ENCODE data around the gene FREY1. TPM values are rescaled to one million over a fixed set of nuclear protein-coding genes. Genes with fewer than 3 reads are reported as not detected.
"Not testable (repeated sequence)": the region's sequence is repeated elsewhere in the genome, so short reads cannot be mapped to it uniquely, and the experiment has no call there.

FREY1 gene
- total RNA-seq, 2 donors from 2014 or later, result 0.55 to 0.82 TPM

GRCh38 chr11:45904309-45904915 is 2.7 kb downstream of the FREY1 start:
- Histone ChIP-seq H3K27me3 (no peaks in the 10 kb centered on the region), H3K4me3 (no peak overlapping the region), H3K9me3 (no peaks in the 10 kb centered on the region), H3K36me3 (peaks cover under 1% of the 10 kb centered on the region), H3K4me1 (peaks cover 0 to 17% of the 10 kb centered on the region in 2 donors), H3K27ac (no peak overlapping the region)
- TF ChIP-seq, protein P1, sequence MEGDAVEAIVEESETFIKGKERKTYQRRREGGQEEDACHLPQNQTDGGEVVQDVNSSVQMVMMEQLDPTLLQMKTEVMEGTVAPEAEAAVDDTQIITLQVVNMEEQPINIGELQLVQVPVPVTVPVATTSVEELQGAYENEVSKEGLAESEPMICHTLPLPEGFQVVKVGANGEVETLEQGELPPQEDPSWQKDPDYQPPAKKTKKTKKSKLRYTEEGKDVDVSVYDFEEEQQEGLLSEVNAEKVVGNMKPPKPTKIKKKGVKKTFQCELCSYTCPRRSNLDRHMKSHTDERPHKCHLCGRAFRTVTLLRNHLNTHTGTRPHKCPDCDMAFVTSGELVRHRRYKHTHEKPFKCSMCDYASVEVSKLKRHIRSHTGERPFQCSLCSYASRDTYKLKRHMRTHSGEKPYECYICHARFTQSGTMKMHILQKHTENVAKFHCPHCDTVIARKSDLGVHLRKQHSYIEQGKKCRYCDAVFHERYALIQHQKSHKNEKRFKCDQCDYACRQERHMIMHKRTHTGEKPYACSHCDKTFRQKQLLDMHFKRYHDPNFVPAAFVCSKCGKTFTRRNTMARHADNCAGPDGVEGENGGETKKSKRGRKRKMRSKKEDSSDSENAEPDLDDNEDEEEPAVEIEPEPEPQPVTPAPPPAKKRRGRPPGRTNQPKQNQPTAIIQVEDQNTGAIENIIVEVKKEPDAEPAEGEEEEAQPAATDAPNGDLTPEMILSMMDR (IDR thresholded peaks at IDR 0.05), result no peak
- no peak for DNase-seq (ENCODE audit: low spot score)

DNA sequence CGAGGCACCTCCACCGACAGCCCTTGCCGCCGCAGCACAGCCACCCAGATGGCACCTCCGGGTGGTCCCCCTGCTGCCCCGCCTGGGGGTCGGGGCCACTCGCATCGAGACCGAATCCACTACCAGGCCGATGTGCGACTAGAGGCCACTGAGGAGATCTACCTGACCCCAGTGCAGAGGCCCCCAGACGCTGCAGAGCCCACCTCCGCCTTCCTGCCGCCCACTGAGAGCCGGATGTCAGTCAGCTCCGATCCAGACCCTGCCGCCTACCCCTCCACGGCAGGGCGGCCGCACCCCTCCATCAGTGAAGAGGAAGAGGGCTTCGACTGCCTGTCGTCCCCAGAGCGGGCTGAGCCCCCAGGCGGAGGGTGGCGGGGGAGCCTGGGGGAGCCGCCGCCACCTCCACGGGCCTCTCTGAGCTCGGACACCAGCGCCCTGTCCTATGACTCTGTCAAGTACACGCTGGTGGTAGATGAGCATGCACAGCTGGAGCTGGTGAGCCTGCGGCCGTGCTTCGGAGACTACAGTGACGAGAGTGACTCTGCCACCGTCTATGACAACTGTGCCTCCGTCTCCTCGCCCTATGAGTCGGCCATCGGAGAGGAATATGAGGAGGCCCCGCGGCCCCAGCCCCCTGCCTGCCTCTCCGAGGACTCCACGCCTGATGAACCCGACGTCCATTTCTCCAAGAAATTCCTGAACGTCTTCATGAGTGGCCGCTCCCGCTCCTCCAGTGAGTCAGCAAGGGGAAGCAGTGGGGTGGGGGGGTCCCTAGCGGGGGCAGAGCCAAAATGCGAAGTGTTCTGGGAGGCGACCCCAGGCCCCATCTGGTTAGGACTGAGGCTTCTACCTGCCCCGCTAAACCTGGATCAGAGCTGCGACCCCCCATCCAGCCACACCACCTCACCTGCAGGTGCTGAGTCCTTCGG is 4.4 kb downstream of the FREY1 start:
- H3K27me3 ChIP-seq, result no peaks in the 10 kb centered on the region
- no peak overlapping the region for H3K27ac ChIP-seq
- DNase-seq (ENCODE audit: low spot score), result no peak
- no peak overlapping the region for H3K4me3 ChIP-seq
- H3K4me1 ChIP-seq, result peaks cover 0 to 25% of the 10 kb centered on the region in 2 donors
- H3K9me3 ChIP-seq, result no peaks in the 10 kb centered on the region
- TF ChIP-seq, protein P1 (IDR thresholded peaks at IDR 0.05), result no peak
- no peaks in the 10 kb centered on the region for H3K36me3 ChIP-seq

DNA sequence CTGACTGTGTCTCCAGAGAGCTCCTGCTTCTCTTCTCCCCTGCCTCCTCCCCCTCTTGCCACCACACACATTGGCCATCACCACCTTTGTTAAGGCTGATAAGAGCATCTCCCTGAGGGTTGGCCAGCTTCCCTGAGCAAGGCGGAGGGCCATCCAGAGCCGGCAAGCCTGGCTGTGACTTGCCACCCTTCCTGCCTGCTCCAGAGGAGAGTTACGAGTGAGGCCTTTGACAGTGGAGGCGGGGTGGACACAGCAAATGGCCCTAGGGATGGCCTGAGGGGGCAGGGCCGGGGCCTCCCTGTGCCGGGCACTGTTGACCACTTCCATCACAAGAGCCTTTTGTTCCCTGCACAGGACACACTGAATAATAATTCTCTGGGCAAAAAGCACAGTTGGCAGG is 5.4 kb downstream of the FREY1 start:
- Histone ChIP-seq H3K9me3 (no peaks in the 10 kb centered on the region), H3K27me3 (no peaks in the 10 kb centered on the region), H3K4me3 (no peak overlapping the region), H3K27ac (no peak overlapping the region), H3K36me3 (no peaks in the 10 kb centered on the region), H3K4me1 (peaks cover 0 to 25% of the 10 kb centered on the region in 2 donors)
- TF ChIP-seq, protein P1 (IDR thresholded peaks at IDR 0.05), result no peak
- no peak for DNase-seq (ENCODE audit: low spot score)

DNA sequence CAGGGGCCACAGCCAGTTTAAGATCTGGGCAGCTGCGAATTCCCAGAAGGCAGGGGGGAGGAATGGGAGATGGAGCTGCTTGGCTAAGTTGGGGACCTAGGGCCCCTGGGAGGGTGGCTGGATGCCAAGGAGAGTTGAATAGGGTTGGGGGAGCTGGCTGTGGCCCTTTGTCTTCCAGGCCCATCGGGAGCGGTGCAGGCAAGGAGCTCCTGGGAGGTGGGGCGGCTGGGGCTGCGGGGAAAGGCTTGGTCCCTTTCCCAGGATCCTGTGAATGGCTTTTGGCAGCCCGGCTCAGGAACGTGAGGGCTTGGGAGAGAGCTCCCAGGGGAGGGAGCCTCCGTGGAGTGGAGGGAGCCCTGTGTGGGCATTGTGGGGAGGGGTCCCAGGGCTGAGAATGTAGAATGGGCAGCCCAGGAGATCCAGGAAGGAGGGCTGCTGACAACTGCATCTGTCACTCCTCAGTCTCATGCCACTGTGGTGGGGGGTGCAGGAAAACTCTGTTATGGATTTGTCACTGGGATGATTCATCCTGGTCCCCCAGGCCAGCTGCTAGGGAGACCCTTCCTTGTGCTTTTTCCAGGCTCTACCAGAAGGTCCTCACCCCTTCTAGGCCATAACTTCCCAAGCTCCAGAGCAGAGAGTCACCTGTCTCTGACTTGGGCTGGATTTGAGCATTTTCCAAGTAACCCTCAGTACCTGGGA is 6.0 kb downstream of the FREY1 start:
- DNase-seq (ENCODE audit: low spot score), result no peak
- no peaks in the 10 kb centered on the region for H3K9me3 ChIP-seq
- H3K27ac ChIP-seq, result peak overlapping the region in 1 of 2 donors; percentile 48
- peak overlapping the region; percentile 45 to 59 for H3K4me3 ChIP-seq
- no peaks in the 10 kb centered on the region for H3K27me3 ChIP-seq
- no peaks in the 10 kb centered on the region for H3K36me3 ChIP-seq
- H3K4me1 ChIP-seq, result peaks cover 0 to 25% of the 10 kb centered on the region in 2 donors
- TF ChIP-seq, protein P1 (IDR thresholded peaks at IDR 0.05), result no peak

DNA sequence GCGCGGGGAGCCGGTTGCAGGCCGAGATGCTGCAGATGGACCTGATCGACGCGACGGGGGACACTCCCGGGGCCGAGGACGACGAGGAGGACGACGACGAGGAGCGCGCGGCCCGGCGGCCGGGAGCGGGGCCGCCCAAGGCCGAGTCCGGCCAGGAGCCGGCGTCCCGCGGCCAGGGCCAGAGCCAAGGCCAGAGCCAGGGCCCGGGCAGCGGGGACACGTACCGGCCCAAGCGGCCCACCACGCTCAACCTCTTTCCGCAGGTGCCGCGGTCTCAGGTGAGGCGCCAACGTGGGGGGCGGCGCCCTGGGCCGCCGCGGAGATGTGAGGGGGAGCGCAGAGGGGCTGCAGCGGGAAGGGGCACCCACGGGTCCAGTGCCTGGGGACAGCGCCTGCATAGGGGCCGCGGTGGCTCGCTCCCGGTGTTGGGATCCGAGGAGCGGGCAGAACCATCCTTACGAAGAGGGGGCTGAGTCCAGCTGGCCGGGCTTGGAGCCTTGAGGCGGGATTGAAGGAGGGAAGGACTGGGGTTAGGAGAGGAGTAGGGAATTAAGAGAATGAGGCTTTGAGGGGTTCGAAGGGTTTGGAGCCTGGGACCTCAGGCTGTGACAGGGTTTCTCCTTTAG is 6.8 kb downstream of the FREY1 start:
- H3K9me3 ChIP-seq; H3K36me3 ChIP-seq; DNase-seq (ENCODE audit: low spot score); H3K27me3 ChIP-seq: not testable (repeated sequence)
- H3K4me1 ChIP-seq, result peaks cover 0 to 25% of the 10 kb centered on the region in 2 donors
- H3K27ac ChIP-seq, result peak overlapping the region in 1 of 2 donors; percentile 48
- peak overlapping the region; percentile 45 to 59 for H3K4me3 ChIP-seq
